A549 (cell line): Measurements from ENCODE around the gene KCNQ1OT1. TPM values are rescaled to one million over a fixed set of nuclear protein-coding genes. Genes with fewer than 3 reads are reported as not detected.

Source experiments
- ATAC-seq, 2 experiments: fragments of 200-7000 bp in 1 of 2; fragments of >200 bp in 1 of 2; cut with Nextera tagmentation in 1 of 2; cut with Tn5 transposase in 1 of 2; 3 replicates each; pipeline versions ENCODE4 v1.8.0 to v1.9.1; 2018 to 2020; ENCODE audit warnings: mild to moderate bottlenecking in 1 of 2, moderate library complexity in 1 of 2
- CTCF ChIA-PET: fragments of 300-600 bp; sonication (Branson Sonifier 250); formaldehyde crosslinking; extraction: SDS; loops from one replicate; lab custom pipeline; 2021; ENCODE audit warnings: antibody characterized with exemption, inconsistent platforms; lab: Yijun Ruan, JAX
- POLR2A ChIA-PET: fragments of 350-600 bp; formaldehyde crosslinking; extraction: SDS; loops from one replicate; lab custom pipeline; 2021; ENCODE audit warnings: antibody characterized with exemption, inconsistent platforms; lab: Yijun Ruan, JAX
- DNase-seq, 2 experiments: peaks; one replicate each; pipeline versions ENCODE4 v3.0.0 to v3.0.0-alpha.2; 2011 to 2016; ENCODE audit warnings: low read depth in 1 of 2, low spot score in 1 of 2
- FAIRE-seq: peaks from 2 replicates; lab custom pipeline; 2011; peaks lifted over from hg19 to GRCh38; lab: Jason Lieb, UNC
- H3K27ac ChIP-seq, 2 experiments: fragments of >200 bp; sonication (Bioruptor Twin); formaldehyde crosslinking; 3 replicates each; pipeline ENCODE4 v1.5.1; 2016 to 2017
- H3K4me1 ChIP-seq: fragments of >200 bp; sonication (Bioruptor Twin); formaldehyde crosslinking; 3 replicates; pipeline ENCODE4 v1.6.1; 2016
- H3K4me2 ChIP-seq: fragments of >200 bp; sonication (Bioruptor Twin); formaldehyde crosslinking; 3 replicates; pipeline ENCODE4 v1.6.1; 2016
- H3K4me3 ChIP-seq: fragments of >200 bp; sonication (Bioruptor Twin); formaldehyde crosslinking; 3 replicates; pipeline ENCODE4 v1.5.1; 2016
- H3K9me3 ChIP-seq: fragments of >200 bp; sonication (Bioruptor Twin); formaldehyde crosslinking; 3 replicates; pipeline ENCODE4 v1.6.1; 2016
- ATOH8 ChIP-seq: fragments of 250-450 bp; sonication (Bioruptor Pico); IDR thresholded peaks from 2 replicates; pipeline ENCODE4 v1.5.0; 2020; ENCODE audit warnings: low read depth, mild to moderate bottlenecking, moderate library complexity
- BHLHE40 ChIP-seq: IDR thresholded peaks from 2 replicates; pipeline ENCODE4 v1.6.1; 2012; ENCODE audit warnings: low read depth, low read length, inconsistent platforms
- CBX8 ChIP-seq: fragments of 200-600 bp; sonication (generic); IDR thresholded peaks from 2 replicates; pipeline ENCODE4 v1.6.1; 2016
- CHD4 ChIP-seq: fragments of 200-600 bp; sonication (generic); IDR thresholded peaks from 2 replicates; pipeline ENCODE4 v1.6.1; 2016; ENCODE audit warnings: antibody characterized with exemption, mild to moderate bottlenecking, borderline replicate concordance
- EHF ChIP-seq: fragments of 250-450 bp; sonication (Bioruptor Pico); IDR thresholded peaks from 2 replicates; pipeline ENCODE4 v1.5.0; 2020; ENCODE audit warnings: mild to moderate bottlenecking
- EHMT2 ChIP-seq: fragments of 200-600 bp; sonication (generic); IDR thresholded peaks from 2 replicates; pipeline ENCODE4 v1.6.1; 2016; ENCODE audit warnings: antibody characterized with exemption, low read depth, mild to moderate bottlenecking, moderate library complexity
- ESRRA ChIP-seq: fragments of 150-350 bp; IDR thresholded peaks from 2 replicates; pipeline ENCODE4 v1.6.1; 2014; ENCODE audit warnings: mild to moderate bottlenecking, low read length, borderline replicate concordance
- HDAC2 ChIP-seq: fragments of 200-600 bp; sonication (generic); IDR thresholded peaks from 2 replicates; pipeline ENCODE4 v1.6.1; 2016
- HOXB5 ChIP-seq: fragments of 250-450 bp; sonication (Bioruptor Pico); IDR thresholded peaks from 2 replicates; pipeline ENCODE4 v1.5.0; 2020; ENCODE audit warnings: mild to moderate bottlenecking, moderate library complexity
- JUN ChIP-seq, 2 experiments: fragments of >200 bp; sonication (Bioruptor Twin); formaldehyde crosslinking; IDR thresholded peaks; 2 replicates in 1 of 2; 3 replicates in 1 of 2; pipeline ENCODE4 v1.6.1; 2016 to 2017
- KDM5A ChIP-seq: fragments of 200-600 bp; sonication (generic); IDR thresholded peaks from 2 replicates; pipeline ENCODE4 v1.6.1; 2016; ENCODE audit warnings: antibody characterized with exemption, mild to moderate bottlenecking
- MAFK ChIP-seq: fragments of 450-650 bp; IDR thresholded peaks from 2 replicates; pipeline ENCODE4 v1.6.1; 2014; ENCODE audit not compliant: partially characterized antibody
- MAX ChIP-seq: IDR thresholded peaks from 2 replicates; pipeline ENCODE4 v1.6.1; 2012
- MYC ChIP-seq: IDR thresholded peaks from 2 replicates; pipeline ENCODE4 v1.6.1; 2012; ENCODE audit warnings: mild to moderate bottlenecking, inconsistent platforms, low read length, improper control_type of control experiment, borderline replicate concordance
- NFE2L2 ChIP-seq: fragments of 150-350 bp; conservative IDR thresholded peaks from 2 replicates; pipeline ENCODE4 v1.6.1; 2014; ENCODE audit warnings: low read length
- PHF8 ChIP-seq: fragments of 200-600 bp; sonication (generic); IDR thresholded peaks from 2 replicates; pipeline ENCODE4 v1.6.1; 2016; ENCODE audit warnings: low read depth, mild to moderate bottlenecking, antibody characterized with exemption, moderate library complexity, borderline replicate concordance
- POLR2A ChIP-seq: IDR thresholded peaks from 2 replicates; pipeline ENCODE4 v1.6.1; 2012; ENCODE audit warnings: mild to moderate bottlenecking, low read length
- RARB ChIP-seq: fragments of 250-450 bp; sonication (Bioruptor Pico); IDR thresholded peaks from 2 replicates; pipeline ENCODE4 v1.8.0; 2021; ENCODE audit warnings: mild to moderate bottlenecking, moderate library complexity
- SMC3 ChIP-seq: fragments of >200 bp; sonication (Bioruptor Twin); formaldehyde crosslinking; IDR thresholded peaks from 3 replicates; pipeline ENCODE4 v1.6.1; 2018; ENCODE audit warnings: inconsistent platforms
- TFCP2L1 ChIP-seq: fragments of 250-450 bp; sonication (Bioruptor Pico); IDR thresholded peaks from 2 replicates; pipeline ENCODE4 v1.5.0; 2021; ENCODE audit warnings: mild to moderate bottlenecking
- ZSCAN20 ChIP-seq: fragments of 250-450 bp; sonication (Bioruptor Pico); IDR thresholded peaks from 2 replicates; pipeline ENCODE4 v1.8.0; 2022; ENCODE audit warnings: mild to moderate bottlenecking, moderate library complexity
- WGBS: methylation state at CpG from one replicate; pipeline ENCODE4 v1.1.6; 2017; ENCODE audit errors: missing lambda C conversion rate; 5-methylcytosine and 5-hydroxymethylcytosine counted together
- polyA plus RNA-seq, 4 experiments: library from polyadenylated mRNA; depleted of rRNA in 3 of 4; stranded (reverse); fragments of >200 nt; fragmentation: RNase III in 1 of 4; extraction: RNeasy Plus Mini Kit Qiagen cat#74134 plus additional on column Dnase treatment in 1 of 4; gene quantifications; 2 replicates in 3 of 4; 3 replicates in 1 of 4; pipeline ENCODE4 v1.2.3, GENCODE V29; 2011 to 2017
- TF ChIP-seq, protein P1 (sequence below): fragments of 200-600 bp; sonication (generic); IDR thresholded peaks from 2 replicates; pipeline ENCODE4 v1.6.1; 2016; ENCODE audit warnings: antibody characterized with exemption, mild to moderate bottlenecking, moderate library complexity
- TF ChIP-seq, protein P2 (sequence below): IDR thresholded peaks from 2 replicates; pipeline ENCODE4 v1.6.1; 2012
- TF ChIP-seq, protein P3 (sequence below): fragments of >200 bp; sonication (Bioruptor Twin); formaldehyde crosslinking; IDR thresholded peaks from 3 replicates; pipeline ENCODE4 v1.5.1; 2016

Gene KCNQ1OT1
- polyA plus RNA-seq, 2 of the 4 experiments (the other 2 are of a cell fraction), result 0.03 to 0.13 TPM

DNA sequence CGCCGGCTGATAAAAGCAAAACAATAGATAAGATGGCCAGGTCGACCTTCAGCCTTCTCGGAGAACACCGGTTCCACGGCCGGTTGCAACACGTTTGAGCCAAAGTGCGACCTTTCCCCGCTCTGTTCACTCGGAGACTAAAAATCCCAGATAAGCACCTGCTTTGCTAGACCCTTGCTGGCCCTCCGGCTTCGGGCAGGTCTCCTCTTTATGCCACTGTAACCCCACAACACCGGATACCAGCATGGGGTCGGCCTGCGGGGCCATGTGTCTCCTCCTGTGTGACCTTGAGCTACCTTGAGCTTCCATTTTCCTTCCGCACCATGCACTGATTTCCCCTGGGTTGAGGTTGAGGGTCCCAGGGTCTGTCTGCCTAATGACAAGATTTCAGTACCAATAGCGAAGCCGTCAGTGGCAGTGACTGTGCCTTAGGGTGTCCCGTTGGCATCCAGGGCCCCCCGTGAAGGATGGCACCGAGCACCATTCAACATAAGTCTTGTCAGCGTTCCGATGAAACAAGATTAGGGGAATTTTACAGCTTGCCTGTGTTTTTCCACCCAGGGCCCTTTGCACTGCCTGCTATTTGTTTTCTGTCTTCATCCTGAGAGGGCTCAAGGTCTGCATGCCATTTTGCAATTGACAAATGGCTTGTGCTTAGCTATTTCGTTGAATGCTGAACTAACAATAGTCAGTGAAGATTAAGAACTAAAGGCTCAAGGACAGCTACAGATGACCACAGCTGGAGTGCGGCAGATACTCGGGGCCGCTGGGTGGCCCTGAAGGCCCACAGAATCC, 136.4 kb downstream of the KCNQ1OT1 start:
- POLR2A ChIA-PET, result no interaction called here
- Histone ChIP-seq H3K4me3 (no peak overlapping the region), H3K4me2 (no peak overlapping the region), H3K4me1 (no peaks in the 10 kb centered on the region), H3K9me3 (no peaks in the 10 kb centered on the region), H3K27ac (no peak overlapping the region)
- CTCF ChIA-PET, result interaction anchor here (1.0 to 1.7 kb wide), 3 partner anchors 14 to 326 kb away, joined by 3 to 8 read pairs (median 4); no protein-coding TSS in a partner anchor
- DNase-seq (no peak), ATAC-seq (no peak), FAIRE-seq (no peak)
- TF ChIP-seq SMC3 (no peak), BHLHE40 (no peak), ZSCAN20 (no peak), MAFK (no peak), HOXB5 (CRISPR knock-in tag) (no peak), RARB (no peak), KDM5A (no peak), ATOH8 (CRISPR knock-in tag) (no peak), EHMT2 (no peak), MAX (no peak), CBX8 (no peak), EHF (CRISPR knock-in tag) (no peak)
- TF ChIP-seq, protein P1, sequence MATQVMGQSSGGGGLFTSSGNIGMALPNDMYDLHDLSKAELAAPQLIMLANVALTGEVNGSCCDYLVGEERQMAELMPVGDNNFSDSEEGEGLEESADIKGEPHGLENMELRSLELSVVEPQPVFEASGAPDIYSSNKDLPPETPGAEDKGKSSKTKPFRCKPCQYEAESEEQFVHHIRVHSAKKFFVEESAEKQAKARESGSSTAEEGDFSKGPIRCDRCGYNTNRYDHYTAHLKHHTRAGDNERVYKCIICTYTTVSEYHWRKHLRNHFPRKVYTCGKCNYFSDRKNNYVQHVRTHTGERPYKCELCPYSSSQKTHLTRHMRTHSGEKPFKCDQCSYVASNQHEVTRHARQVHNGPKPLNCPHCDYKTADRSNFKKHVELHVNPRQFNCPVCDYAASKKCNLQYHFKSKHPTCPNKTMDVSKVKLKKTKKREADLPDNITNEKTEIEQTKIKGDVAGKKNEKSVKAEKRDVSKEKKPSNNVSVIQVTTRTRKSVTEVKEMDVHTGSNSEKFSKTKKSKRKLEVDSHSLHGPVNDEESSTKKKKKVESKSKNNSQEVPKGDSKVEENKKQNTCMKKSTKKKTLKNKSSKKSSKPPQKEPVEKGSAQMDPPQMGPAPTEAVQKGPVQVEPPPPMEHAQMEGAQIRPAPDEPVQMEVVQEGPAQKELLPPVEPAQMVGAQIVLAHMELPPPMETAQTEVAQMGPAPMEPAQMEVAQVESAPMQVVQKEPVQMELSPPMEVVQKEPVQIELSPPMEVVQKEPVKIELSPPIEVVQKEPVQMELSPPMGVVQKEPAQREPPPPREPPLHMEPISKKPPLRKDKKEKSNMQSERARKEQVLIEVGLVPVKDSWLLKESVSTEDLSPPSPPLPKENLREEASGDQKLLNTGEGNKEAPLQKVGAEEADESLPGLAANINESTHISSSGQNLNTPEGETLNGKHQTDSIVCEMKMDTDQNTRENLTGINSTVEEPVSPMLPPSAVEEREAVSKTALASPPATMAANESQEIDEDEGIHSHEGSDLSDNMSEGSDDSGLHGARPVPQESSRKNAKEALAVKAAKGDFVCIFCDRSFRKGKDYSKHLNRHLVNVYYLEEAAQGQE, result no peak
- TF ChIP-seq, protein P2, sequence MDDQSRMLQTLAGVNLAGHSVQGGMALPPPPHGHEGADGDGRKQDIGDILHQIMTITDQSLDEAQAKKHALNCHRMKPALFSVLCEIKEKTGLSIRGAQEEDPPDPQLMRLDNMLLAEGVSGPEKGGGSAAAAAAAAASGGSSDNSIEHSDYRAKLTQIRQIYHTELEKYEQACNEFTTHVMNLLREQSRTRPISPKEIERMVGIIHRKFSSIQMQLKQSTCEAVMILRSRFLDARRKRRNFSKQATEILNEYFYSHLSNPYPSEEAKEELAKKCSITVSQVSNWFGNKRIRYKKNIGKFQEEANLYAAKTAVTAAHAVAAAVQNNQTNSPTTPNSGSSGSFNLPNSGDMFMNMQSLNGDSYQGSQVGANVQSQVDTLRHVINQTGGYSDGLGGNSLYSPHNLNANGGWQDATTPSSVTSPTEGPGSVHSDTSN, result no peak
- WGBS, result 85% methylated on average over 27 of the region's 28 CpGs

DNA sequence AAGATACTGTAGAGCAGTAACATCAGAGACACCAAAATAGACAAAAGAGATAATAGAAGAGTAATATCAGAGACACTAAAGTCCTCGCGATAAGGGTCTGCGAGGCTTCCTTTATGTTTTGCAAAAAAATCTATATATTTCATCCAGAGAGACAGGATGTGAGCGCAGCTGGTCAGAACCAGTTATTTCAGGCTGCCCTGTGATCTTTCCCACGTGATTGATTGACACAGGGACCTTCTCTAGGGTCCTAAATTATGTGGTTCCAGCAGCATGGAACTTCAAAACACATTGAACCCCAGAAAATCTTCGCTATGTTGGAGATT, 136.9 kb downstream of the KCNQ1OT1 start:
- DNase-seq, result no peak
- POLR2A ChIA-PET, result no interaction called here

More for the DNA sequence above, 136.9 kb downstream of the KCNQ1OT1 start:
- no peak overlapping the region for H3K4me2 ChIP-seq
- CTCF ChIA-PET, result interaction anchor here (1.0 to 1.2 kb wide), 2 partner anchors 13 to 327 kb away, joined by 3 to 4 read pairs; no protein-coding TSS in a partner anchor
- ATAC-seq (no peak), FAIRE-seq (no peak)
- WGBS, result 82% methylated on average over 6 of the region's 6 CpGs
- H3K4me3 ChIP-seq, result no peak overlapping the region
- no peak overlapping the region for H3K27ac ChIP-seq
- H3K4me1 ChIP-seq, result no peaks in the 10 kb centered on the region
- no peak for TF ChIP-seq POLR2A
- no peak for TF ChIP-seq MYC
- no peak for TF ChIP-seq ESRRA
- no peak for TF ChIP-seq NFE2L2
- TF ChIP-seq ZSCAN20, result no peak
- no peak for TF ChIP-seq JUN (IDR thresholded peaks at IDR 0.05)
- TF ChIP-seq, protein P3, sequence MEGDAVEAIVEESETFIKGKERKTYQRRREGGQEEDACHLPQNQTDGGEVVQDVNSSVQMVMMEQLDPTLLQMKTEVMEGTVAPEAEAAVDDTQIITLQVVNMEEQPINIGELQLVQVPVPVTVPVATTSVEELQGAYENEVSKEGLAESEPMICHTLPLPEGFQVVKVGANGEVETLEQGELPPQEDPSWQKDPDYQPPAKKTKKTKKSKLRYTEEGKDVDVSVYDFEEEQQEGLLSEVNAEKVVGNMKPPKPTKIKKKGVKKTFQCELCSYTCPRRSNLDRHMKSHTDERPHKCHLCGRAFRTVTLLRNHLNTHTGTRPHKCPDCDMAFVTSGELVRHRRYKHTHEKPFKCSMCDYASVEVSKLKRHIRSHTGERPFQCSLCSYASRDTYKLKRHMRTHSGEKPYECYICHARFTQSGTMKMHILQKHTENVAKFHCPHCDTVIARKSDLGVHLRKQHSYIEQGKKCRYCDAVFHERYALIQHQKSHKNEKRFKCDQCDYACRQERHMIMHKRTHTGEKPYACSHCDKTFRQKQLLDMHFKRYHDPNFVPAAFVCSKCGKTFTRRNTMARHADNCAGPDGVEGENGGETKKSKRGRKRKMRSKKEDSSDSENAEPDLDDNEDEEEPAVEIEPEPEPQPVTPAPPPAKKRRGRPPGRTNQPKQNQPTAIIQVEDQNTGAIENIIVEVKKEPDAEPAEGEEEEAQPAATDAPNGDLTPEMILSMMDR, result no peak
- TF ChIP-seq PHF8, result no peak
- no peak for TF ChIP-seq CHD4
- no peak for TF ChIP-seq HDAC2
- no peak for TF ChIP-seq TFCP2L1 (CRISPR knock-in tag)
- no peaks in the 10 kb centered on the region for H3K9me3 ChIP-seq
